H1 (cell line): ENCODE data around the gene NAB1. TPM values are rescaled to one million over a fixed set of nuclear protein-coding genes. Genes with fewer than 3 reads are reported as not detected.

Source experiments
- TCF12 ChIP-seq: IDR thresholded peaks from 2 replicates; pipeline ENCODE4 v1.6.1; 2011; ENCODE audit warnings: low read depth, mild to moderate bottlenecking, low read length
- USF2 ChIP-seq: IDR thresholded peaks from 2 replicates; pipeline ENCODE4 v1.6.1; 2011; ENCODE audit warnings: low read length, improper control_type of control experiment
- polyA plus RNA-seq, 7 experiments: library from polyadenylated mRNA; depleted of rRNA in 3 of 7; stranded (reverse) in 5 of 7; unstranded in 2 of 7; fragments of >200 nt in 5 of 7; fragments of 200-250 nt in 2 of 7; gene quantifications; 1 replicate in 5 of 7; 2 replicates in 1 of 7; 4 replicates in 1 of 7; pipeline versions ENCODE4 v1.2.1 to v1.2.3, GENCODE V29; 2011 to 2013; ENCODE audit warnings: missing spikeins in 2 of 7, mixed read lengths in 2 of 7
- total RNA-seq: library from RNA; stranded (reverse); fragmentation: NEBNext Ultra II Directional; extraction: Animal tissue kit (Norgen Biotek cat#: 25700); gene quantifications from 2 replicates; pipeline ENCODE4 v1.2.1, GENCODE V29; 2021

The NAB1 gene
- total and polyA plus RNA-seq, 2 of the 8 experiments (the other 6 are each of a cell fraction or from before 2014, with no cell fraction given) = 8.5 to 28.6 TPM

DNA sequence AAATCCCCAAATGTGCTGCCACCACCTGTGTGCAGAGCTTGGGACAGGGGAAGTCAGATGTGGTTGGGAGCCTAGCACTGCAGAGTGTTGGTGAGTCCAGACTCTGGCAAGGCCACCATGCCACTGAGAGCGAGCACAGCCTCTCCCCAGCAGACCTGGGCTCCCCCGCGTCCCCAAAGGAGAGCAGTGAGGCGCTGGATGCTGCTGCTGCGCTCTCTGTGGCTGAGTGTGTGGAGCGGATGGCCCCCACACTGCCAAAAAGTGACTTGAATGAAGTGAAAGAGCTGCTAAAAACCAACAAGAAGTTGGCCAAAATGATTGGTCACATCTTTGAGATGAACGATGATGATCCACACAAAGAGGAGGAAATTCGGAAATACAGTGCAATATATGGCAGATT is 10.7 kb downstream of the NAB1 start (continued):
- TF ChIP-seq USF2 (no peak), TCF12 (no peak)
